NK-92 (cell line): ENCODE data around the gene CTAGE9.
"Not testable (repeated sequence)": the region's sequence is repeated elsewhere in the genome, so short reads cannot be mapped to it uniquely, and the experiment has no call there.

Source experiments
- DNase-seq: peaks from one replicate; lab custom pipeline; 2025; ENCODE audit not compliant: unreplicated experiment; lab: John Stamatoyannopoulos, UW

Gene CTAGE9, protein sequence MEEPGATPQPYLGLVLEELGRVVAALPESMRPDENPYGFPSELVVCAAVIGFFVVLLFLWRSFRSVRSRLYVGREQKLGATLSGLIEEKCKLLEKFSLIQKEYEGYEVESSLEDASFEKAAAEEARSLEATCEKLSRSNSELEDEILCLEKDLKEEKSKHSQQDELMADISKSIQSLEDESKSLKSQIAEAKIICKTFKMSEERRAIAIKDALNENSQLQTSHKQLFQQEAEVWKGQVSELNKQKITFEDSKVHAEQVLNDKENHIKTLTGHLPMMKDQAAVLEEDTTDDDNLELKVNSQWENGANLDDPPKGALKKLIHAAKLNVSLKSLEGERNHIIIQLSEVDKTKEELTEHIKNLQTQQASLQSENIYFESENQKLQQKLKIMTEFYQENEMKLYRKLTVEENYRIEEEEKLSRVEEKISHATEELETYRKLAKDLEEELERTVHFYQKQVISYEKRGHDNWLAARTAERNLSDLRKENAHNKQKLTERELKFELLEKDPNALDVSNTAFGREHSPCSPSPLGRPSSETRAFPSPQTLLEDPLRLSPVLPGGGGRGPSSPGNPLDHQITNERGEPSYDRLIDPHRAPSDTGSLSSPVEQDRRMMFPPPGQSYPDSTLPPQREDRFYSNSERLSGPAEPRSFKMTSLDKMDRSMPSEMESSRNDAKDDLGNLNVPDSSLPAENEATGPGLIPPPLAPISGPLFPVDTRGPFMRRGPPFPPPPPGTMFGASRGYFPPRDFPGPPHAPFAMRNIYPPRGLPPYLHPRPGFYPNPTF

DNA sequence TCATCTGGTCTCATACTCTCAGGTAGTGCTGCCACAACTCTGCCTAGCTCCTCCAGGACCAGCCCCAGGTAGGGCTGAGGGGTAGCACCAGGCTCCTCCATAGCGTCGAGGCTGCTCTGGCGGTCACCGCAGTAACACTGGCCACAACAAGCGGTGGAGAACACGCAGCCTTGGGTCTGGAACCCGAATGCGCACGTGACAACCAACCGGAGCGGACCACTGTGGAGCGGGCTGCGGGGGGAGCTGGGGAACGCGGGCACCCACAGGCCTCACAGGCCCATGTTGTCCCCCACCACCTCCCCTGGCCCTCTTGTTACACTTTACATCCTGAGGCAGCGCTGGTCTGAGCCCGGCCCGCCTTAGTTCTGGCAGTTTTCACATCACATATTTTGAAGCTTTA lies at the start of gene CTAGE9:
Gene CTAGE9, minus strand, starts transcription at position 101 of the 400 bp plus-strand sequence. Its CDS starts 0 bp downstream, at position 101.
- DNase-seq: not testable (repeated sequence)

DNA sequence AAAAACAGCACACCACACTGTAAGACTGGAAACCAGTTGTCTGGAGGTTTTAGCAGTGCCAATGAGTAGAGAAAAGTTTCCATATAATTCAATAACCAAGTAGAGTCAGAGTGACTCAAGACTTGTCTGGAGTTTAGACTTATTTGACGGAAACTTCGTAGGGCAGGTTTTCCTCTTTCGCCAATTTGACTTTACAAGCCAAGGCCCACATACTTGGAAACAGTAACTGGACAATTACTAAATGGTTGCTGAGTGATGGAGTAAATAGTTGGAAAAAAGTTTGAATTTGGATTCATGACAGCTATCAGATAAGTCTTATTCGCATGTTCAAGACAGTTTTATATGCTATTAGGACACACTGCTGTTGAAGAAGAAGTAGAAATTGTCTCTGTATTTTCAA lies 48.1 kb upstream of the CTAGE9 start:
- no peak for DNase-seq

DNA sequence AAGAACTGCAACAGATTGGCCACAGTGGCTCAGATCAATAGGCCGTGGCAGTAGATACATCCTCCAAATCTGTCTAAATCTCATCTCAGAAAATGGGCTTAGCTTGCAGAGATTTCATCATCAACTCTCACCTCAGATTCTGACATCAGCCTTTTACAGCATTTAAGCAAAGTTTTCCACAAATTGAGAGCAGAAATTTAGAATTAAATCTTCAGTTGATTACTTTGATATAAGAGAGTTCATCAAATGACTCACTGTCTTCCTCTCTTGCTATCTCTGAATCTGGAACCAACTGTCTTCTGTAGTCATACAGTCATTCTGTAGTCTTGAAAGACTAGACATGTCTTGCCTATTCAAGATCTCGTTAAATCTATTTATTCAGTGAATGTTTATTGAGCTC lies 45.2 kb upstream of the CTAGE9 start:
- no peak for DNase-seq

DNA sequence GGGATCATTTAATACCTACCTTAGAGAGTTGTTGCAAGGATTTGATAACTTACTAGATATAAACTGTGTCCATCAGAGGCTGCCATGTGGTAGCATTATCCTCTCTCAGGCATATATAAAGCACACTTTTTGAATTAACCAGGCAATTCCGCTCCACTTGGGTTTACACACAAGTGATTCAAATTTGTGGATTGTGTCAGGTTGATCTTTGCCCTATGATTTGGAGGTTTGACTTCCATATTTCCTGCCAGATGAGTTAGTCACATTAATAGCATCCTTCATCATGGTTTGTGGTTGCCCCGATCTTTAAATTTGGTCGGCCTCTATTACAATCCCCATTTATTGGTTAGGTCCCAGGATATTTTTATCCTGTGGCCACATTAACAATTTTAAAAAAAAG lies 44.8 kb upstream of the CTAGE9 start:
- no peak for DNase-seq

DNA sequence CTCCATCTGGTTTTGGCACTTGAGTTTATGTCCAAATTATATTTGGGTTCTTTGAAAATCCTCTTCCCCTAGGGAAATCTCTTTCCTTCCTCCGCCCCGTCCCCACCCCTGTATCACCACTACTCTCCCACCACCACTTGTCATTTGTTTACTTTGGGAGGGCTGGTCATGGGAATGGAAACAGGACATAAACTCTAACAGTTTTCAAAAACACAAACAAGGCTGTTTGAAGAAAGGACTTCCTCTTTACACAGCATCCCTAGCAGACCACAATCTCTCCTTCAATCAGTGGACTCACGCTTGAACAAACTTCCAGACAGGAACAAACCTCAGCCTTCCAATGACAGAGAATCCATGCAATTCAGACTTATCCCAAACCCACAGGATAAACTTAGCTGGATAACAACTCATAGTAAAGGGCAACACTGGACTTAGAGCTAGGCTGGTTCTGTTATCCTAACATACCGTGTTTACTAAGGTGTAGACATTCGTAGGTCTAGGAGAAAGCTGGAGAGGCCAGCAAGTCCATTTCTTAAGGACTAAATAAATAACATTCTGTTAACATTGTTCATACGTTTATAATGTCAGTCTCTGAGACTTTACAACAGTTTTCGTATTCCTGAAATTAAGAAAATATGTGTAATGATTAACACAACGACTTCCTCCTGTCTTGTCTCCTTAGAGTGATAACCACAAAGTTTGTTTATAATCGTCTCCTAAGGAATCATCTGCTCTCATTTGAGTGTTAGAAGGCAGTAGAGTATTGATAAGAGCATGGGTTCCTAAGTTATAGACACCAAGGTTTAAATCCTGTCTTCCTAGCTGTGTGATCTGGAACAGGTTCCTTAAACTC lies 44.1 kb upstream of the CTAGE9 start:
- DNase-seq: no peak

DNA sequence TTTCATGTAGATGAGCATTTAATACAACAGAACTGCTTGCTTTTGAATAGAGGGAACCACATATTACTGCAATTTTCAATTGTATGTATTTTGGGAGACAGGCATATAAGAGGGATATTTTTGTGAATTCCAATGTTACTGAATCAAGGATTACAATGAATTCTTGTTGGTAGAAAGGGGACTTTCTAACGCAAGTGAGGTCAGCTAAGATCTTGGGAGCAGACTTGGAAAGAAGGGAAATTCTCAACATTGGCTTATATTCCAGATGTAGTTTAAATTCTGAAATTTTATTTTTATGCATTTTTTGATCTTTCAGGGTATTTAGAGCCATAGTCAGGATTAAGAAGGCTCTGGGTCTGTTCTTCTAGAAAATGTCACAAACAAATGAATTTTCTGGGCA lies 43.3 kb upstream of the CTAGE9 start:
- no peak for DNase-seq

DNA sequence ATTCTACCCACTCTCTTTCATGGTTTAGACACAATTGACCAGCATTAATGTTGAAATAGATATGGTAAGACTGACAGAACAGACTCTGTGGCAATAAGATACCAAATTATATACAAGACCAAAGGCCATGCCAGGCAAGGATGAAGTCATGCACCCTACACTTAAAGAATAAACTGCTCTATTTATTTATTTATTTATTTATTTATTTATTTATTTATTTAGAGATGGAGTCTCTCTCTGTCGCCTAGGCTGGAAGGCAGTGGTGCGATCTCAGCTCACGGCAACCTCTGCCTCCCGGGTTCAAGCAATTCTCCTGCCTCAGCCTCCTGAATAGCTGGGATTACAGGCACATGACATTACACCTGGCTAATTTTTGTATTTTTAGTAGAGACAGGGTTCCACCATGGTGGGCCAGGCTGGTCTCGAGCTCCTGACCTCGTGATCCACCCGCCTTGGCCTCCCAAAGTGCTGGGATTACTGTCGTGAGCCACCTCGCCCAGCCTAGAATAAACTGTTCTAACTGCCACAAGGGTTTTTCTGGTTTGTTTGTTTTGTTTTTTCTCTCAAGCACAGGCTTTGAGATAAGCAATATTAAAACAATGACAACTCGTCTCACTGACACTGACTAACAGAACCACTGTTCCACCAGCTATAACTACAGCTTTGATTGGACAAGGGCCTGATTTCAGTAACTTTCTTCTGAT lies 40.3 kb upstream of the CTAGE9 start:
- not testable (repeated sequence) for DNase-seq

DNA sequence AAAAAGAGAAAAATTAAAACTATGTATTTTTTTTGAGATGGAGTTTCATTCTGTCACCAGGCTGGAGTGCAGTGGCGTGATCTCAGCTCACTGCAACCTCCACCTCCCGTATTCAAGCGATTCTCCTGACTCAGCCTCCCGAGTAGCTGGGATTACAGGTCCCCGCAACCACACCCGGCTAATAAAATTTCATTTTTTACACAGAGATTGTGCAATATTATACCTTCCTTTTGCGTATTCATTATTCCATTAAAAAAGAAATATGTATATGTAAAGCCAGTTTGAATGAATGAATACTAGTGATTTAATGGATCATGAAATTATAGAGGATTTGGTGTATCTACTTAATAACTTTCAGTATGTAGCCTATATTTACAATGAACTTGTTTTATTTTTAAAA lies 38.2 kb upstream of the CTAGE9 start:
- DNase-seq: no peak

DNA sequence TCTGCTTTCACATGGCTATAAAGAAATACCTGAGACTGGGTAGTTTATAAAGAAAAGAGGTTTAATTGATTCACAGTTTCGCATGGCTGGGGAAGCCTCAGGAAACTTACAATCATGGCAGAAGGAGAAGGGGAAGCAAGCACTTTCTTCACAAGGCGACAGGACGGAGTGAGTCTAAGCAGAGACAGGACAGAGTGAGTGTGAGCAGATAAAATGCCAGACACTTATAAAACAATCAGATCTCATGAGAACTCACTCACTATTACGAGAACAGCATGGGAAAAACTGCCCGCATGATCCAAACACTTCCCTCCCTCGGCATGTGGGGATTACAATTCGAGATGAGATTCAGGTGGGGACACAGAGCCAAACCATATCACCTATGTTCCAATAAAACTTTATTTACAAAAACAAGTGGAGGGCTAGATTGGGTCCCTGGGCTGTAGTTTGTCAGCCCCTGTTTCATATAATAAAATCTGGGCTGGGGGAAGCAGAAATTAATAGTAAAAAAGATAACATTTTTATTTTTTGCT lies 37.1 kb upstream of the CTAGE9 start:
- no peak for DNase-seq

DNA sequence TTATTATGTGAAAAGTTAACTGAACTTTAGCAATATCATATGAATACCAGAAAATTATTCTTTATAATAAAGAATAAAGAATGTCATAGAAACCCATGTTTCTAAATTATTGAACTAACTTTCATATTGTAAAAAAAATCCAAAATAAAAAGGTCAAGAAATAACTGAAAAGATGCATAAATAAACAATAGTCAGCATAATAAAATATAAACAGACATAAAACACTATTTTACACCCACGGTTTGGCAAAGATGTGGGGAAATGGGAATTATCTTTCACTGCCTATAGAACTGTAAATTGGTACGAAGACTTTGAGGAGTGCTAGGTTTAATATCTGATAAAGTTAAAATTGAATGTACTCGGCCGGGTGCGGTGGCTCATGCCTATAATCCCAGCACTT lies 34.7 kb upstream of the CTAGE9 start:
- no peak for DNase-seq

DNA sequence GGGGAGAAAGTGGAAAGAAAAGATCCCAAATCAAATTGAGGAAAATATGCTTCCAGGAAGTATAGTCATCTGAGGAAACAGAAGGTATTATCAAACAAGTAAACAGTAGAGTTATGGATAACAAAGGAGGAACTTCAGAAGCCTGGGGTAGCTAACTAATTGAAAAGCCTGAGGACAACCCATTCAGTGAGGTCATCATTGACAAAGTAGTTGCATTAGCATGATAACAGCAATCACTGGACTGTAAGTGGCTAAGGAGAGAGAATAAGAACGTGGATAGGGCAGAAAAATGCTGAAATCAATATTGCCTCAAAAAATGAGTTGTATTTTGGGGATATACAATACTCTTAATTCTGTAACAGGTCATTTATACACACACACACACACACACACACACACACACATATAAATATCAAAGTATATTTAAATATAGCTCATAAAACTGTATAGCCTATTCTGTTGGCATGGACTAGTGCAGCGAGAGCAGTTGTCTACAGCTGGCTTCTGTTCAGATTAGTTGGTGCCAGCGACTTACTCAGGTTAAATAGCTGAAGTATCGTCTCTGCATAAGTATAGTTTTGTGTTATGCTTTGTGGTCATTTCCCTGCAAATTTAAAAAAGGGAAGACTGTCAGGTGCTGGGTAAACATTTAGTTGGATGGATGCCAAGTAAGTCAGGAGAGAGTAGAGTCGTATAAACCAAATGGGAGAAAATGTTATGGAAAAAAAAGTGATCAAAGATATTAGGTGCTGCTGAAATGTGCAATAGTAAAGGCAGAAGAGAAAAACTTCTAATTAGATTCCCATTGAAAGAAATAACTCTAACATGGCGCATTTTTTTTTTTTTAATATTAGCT lies 33.8 kb upstream of the CTAGE9 start:
- no peak for DNase-seq

DNA sequence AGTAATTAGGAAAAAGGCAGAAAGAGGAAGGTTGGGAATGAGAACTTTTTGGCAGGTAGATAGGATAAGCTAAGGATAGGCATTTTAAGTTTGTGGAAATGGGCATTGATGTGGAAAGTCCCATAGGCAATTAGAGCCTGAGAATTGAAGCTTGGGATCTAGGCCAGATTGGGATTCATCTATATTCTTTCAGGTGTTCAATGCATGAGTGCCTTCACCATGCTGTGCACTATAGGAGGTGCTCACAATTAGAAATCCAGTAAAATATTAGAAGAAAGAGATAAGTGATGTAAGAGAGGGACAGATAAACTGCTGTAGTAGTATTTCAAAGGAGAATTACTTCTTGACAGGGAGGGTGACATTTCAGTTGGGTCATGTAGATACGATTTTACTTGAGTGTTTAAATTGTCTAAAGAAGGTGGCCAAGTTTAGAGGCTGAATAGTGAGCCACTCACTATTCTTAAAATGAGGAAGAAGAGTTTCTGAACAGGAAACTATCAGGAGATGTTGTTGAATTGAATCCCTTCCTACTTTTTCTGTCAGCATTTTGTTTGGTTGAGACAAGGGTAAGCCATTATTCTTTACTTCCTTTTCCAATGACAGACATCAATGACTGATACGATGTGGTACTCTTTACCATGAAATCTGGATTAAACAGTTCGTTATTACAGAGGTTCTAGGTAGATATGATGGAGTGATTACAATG lies 31.0 kb upstream of the CTAGE9 start:
- DNase-seq: no peak

DNA sequence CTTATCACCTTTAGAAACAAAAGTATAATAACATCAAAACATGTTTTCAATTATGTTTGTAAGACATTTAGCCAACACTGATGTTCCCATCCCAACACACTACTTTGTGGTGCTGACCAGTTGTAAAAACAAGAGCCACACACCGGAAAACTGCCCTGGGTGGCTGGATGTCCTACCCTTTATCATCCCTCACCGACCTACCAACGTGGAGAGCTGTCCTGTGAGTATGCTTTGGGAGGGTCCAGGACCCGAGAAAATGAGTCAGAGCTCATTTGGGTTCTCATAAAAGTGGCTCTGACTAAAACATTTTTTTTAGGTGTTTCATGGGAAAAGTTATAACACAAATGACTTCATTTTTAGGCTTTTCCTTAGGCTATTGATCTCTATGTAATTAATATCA lies 29.3 kb upstream of the CTAGE9 start:
- no peak for DNase-seq

DNA sequence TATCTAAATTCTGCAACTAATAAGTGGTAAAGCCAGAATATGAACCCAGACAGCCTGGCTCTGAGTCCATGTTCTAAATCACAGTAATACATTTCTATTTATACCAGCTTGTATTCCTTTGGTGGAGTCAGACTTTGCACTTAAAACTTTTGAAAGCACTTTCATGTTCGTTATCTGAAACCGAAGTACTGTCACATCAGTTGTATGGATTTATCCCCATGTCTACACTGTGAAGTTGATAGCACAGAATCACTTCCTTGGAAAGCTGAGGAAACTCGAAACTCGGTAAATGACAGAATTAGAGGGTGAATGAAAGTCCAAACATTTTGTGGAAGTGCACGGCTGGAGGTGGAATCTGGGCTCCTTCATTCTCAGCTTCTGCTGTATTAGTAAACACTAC lies 28.3 kb upstream of the CTAGE9 start:
- DNase-seq: no peak

DNA sequence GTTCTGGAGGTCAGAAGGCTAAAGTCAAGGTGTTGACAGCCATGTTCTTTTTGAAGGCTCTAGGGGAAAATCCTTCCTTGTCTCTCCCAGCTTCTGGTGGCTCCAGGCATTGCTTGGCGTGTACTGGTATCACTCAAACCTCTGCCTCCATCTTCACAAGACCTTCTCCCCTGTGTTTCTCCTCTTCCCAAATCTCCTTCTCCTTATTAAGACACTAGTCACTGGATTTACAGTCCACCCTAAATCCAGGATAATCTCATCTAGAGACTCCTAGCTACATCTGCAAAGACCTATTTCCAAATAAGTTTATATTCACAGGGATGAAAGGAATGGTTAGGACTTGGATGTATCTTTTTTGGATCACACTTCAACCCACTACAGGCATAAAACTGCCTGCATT lies 26.0 kb upstream of the CTAGE9 start:
- no peak for DNase-seq

DNA sequence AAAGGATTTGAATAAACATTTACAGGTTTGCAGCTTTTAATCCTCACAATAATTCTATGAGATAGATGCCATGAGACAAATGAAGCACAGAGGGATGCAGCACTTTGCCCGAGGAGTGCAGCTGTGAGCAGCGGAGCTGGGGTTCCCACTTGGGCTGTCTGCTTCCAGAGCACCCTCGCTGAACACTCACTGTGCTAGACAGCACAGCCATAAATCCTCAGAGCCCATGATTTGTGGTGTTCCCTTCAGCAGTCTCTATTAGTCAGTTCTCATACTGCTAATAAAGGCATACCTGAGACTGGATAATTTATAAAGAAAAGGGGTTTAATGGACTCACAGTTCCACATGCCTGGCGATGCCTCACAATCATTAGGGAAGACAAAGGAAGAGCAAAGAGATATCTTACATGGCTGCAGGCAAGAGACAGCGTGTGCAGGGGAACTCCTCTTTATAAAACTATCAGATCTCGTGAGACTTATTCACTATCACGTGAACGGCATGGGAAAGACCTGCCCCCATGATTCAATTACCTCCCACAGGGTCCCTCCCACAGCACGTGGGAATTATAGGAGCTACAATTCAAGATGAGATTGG lies 25.3 kb upstream of the CTAGE9 start:
- no peak for DNase-seq

DNA sequence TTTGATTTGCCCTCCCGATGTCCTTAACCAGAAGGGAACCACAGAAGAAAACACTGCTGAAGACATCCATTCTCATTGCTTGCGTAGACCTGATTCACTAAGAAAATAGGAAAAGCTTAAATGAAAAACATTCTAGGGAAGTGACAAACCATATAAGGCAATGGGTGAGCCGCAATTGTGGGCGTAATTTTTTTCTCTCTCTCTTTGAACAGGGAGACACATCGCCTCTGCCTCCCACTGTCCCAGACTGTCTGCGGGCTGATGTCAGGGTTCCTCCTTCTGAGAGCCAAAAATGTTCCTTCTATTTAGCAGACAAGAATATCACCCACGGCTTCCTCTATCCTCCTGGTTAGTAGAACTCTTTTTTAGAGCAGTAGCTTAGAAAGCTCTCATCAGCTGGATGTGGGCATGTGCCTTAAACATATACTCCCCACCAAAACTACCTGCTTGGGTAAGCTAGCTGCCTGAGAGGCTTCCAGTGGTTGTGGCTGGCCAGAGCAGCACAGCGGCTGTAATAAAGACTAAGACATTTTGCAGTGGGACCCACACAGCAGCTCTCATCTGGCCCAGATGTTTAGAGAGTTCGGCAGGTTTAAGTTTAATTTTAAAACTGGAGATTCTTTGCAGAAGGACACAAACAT lies 22.7 kb upstream of the CTAGE9 start:
- no peak for DNase-seq

DNA sequence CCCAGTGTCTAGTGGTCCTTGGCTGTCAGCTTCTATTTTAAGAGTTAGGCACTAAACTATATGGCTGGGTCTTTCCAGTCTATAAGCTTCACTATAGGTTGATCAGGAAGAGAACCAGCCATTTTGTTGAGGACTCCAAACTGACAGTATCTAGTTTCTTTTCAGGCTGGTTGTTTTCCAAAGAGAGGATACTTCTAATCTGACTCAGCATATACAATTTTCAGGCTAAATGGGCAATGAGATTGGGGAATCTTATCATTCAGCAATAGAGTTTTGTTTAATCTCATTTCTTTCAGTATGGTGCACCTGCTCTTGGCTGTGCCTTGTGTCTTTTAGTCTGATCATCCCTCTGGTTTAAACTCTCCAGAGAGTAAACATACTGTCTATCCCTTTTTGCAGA lies 20.4 kb upstream of the CTAGE9 start:
- no peak for DNase-seq
